HG02763 (cell line): Measurements from ENCODE around the gene C2CD4C.
"Not testable (repeated sequence)": the region's sequence is repeated elsewhere in the genome, so short reads cannot be mapped to it uniquely, and the experiment has no call there.

Source experiments
- ATAC-seq: cut with Tn5 transposase; IDR thresholded peaks from one replicate; pipeline ENCODE4 v1.9.1; 2021; ENCODE audit warnings: mild to moderate bottlenecking, moderate library complexity; ENCODE audit not compliant: unreplicated experiment

Gene C2CD4C

GRCh38 chr19:368630-369024 lies 40.3 kb downstream of the C2CD4C start:
- ATAC-seq: no peak

GRCh38 chr19:367963-368629 lies 40.9 kb downstream of the C2CD4C start:
- no peak for ATAC-seq

GRCh38 chr19:367561-367960 lies 41.4 kb downstream of the C2CD4C start:
- no peak for ATAC-seq

GRCh38 chr19:366951-367350 lies 42.0 kb downstream of the C2CD4C start:
- no peak for ATAC-seq

- no peak for ATAC-seq
These were observed 42.7 kb downstream of the C2CD4C start for GRCh38 chr19:366205-366783.

- ATAC-seq: no peak
These were observed 44.3 kb downstream of the C2CD4C start for GRCh38 chr19:364496-365287.

GRCh38 chr19:362683-363082 lies 46.3 kb downstream of the C2CD4C start:
- no peak for ATAC-seq

- ATAC-seq: no peak
These were observed 46.8 kb downstream of the C2CD4C start for GRCh38 chr19:362154-362553.

- ATAC-seq: no peak
These were observed 49.4 kb downstream of the C2CD4C start for GRCh38 chr19:359653-359925.

- ATAC-seq: not testable (repeated sequence)
These were observed 53.4 kb downstream of the C2CD4C start for GRCh38 chr19:355536-355935.
